WTC11 (cell line): ENCODE results near the gene SH3GL3. TPM values are rescaled to one million over a fixed set of nuclear protein-coding genes. Genes with fewer than 3 reads are reported as not detected.

Experiments used
- ATAC-seq: fragments of 200-7000 bp; cut with Tn5 transposase; 2 replicates; pipeline ENCODE4 v1.10.0; 2021; ENCODE audit warnings: mild to moderate bottlenecking, moderate library complexity
- CTCF ChIA-PET: fragments of 300-600 bp; sonication (Branson Sonifier 250); formaldehyde crosslinking; loops from one replicate; lab custom pipeline; 2021; ENCODE audit warnings: antibody characterized with exemption; lab: Charles Lee
- POLR2A ChIA-PET: fragments of 350-600 bp; sonication (Branson Sonifier 250); formaldehyde crosslinking; loops from one replicate; lab custom pipeline; 2021; ENCODE audit warnings: antibody characterized with exemption; lab: Charles Lee
- DNase-seq: peaks from one replicate; pipeline ENCODE4 v3.0.0; 2021; ENCODE audit warnings: low spot score
- H3K27ac Mint-ChIP-seq: 2 replicates; pipeline ENCODE4 v1.8.0; 2021; ENCODE audit warnings: mixed read lengths
- H3K27me3 Mint-ChIP-seq: 2 replicates; pipeline ENCODE4 v1.8.0; 2021; ENCODE audit warnings: low read depth, mild to moderate bottlenecking, moderate library complexity, mixed read lengths
- H3K36me3 Mint-ChIP-seq: 2 replicates; pipeline ENCODE4 v1.8.0; 2021; ENCODE audit warnings: mixed read lengths
- H3K4me1 Mint-ChIP-seq: 2 replicates; pipeline ENCODE4 v1.8.0; 2022; ENCODE audit warnings: mixed read lengths
- H3K4me3 Mint-ChIP-seq: 2 replicates; pipeline ENCODE4 v1.8.0; 2021; ENCODE audit warnings: mild to moderate bottlenecking, moderate library complexity, mixed read lengths
- H3K9me3 Mint-ChIP-seq: 2 replicates; pipeline ENCODE4 v1.8.0; 2021; ENCODE audit warnings: mixed read lengths
- ATF3 ChIP-seq: sonication (generic); formaldehyde crosslinking; conservative IDR thresholded peaks from 2 replicates; pipeline ENCODE4 v1.8.1; 2022; ENCODE audit warnings: mild to moderate bottlenecking, missing genetic modification reagents
- ELF4 ChIP-seq: sonication (generic); formaldehyde crosslinking; IDR thresholded peaks from 2 replicates; pipeline ENCODE4 v1.8.1; 2022; ENCODE audit warnings: low read depth, mild to moderate bottlenecking, moderate library complexity, missing genetic modification reagents
- ESRRA ChIP-seq: sonication (generic); formaldehyde crosslinking; IDR thresholded peaks from 2 replicates; pipeline ENCODE4 v1.8.1; 2022; ENCODE audit warnings: mild to moderate bottlenecking, missing genetic modification reagents, borderline replicate concordance
- FOXP4 ChIP-seq: sonication (generic); formaldehyde crosslinking; IDR thresholded peaks from 2 replicates; pipeline ENCODE4 v1.8.0; 2022; ENCODE audit warnings: mild to moderate bottlenecking, missing genetic modification reagents
- GRHL2 ChIP-seq: fragments of 250-450 bp; sonication (Bioruptor Pico); IDR thresholded peaks from 2 replicates; pipeline ENCODE4 v1.8.0; 2022; ENCODE audit warnings: mild to moderate bottlenecking, moderate library complexity; ENCODE audit not compliant: insufficient replicate concordance, severe bottlenecking
- JAZF1 ChIP-seq: fragments of 250-450 bp; sonication (Bioruptor Pico); IDR thresholded peaks from 2 replicates; pipeline ENCODE4 v1.9.0; 2021; ENCODE audit warnings: moderate library complexity, mild to moderate bottlenecking, inconsistent platforms
- MAX ChIP-seq: sonication (generic); formaldehyde crosslinking; IDR thresholded peaks from 2 replicates; pipeline ENCODE4 v1.8.0; 2022; ENCODE audit warnings: mild to moderate bottlenecking, missing genetic modification reagents
- PRRX2 ChIP-seq: fragments of 250-450 bp; sonication (Bioruptor Pico); IDR thresholded peaks from 2 replicates; pipeline ENCODE4 v1.8.0; 2021; ENCODE audit warnings: mild to moderate bottlenecking
- RELA ChIP-seq: sonication (generic); formaldehyde crosslinking; IDR thresholded peaks from 2 replicates; pipeline ENCODE4 v1.8.1; 2022; ENCODE audit warnings: missing genetic modification reagents, mild to moderate bottlenecking, borderline replicate concordance
- TCF7 ChIP-seq: sonication (generic); formaldehyde crosslinking; IDR thresholded peaks from 2 replicates; pipeline ENCODE4 v1.8.0; 2022; ENCODE audit warnings: mild to moderate bottlenecking, low read depth, missing genetic modification reagents, moderate library complexity
- TEAD4 ChIP-seq: sonication (generic); formaldehyde crosslinking; IDR thresholded peaks from 2 replicates; pipeline ENCODE4 v1.8.0; 2022; ENCODE audit warnings: mild to moderate bottlenecking, missing genetic modification reagents
- USF1 ChIP-seq: sonication (generic); formaldehyde crosslinking; IDR thresholded peaks from 2 replicates; pipeline ENCODE4 v1.8.0; 2022; ENCODE audit warnings: mild to moderate bottlenecking, missing genetic modification reagents
- ZMAT4 ChIP-seq: fragments of 250-450 bp; sonication (Bioruptor Pico); IDR thresholded peaks from 2 replicates; pipeline ENCODE4 v1.9.0; 2021; ENCODE audit warnings: mild to moderate bottlenecking
- ZNF219 ChIP-seq: sonication (generic); formaldehyde crosslinking; IDR thresholded peaks from 2 replicates; pipeline ENCODE4 v1.8.0; 2023; ENCODE audit warnings: missing genetic modification reagents, mild to moderate bottlenecking, borderline replicate concordance
- ZNF396 ChIP-seq: fragments of 250-450 bp; sonication (Bioruptor Pico); IDR thresholded peaks from 2 replicates; pipeline ENCODE4 v1.8.0; 2021; ENCODE audit warnings: mild to moderate bottlenecking, moderate library complexity, borderline replicate concordance
- ZNF416 ChIP-seq: fragments of 250-450 bp; sonication (Bioruptor Pico); IDR thresholded peaks from 2 replicates; pipeline ENCODE4 v1.9.0; 2021; ENCODE audit warnings: mild to moderate bottlenecking, inconsistent platforms
- ZNF512 ChIP-seq: sonication (generic); formaldehyde crosslinking; IDR thresholded peaks from 2 replicates; pipeline ENCODE4 v1.8.1; 2022; ENCODE audit warnings: missing genetic modification reagents, borderline replicate concordance
- ZNF532 ChIP-seq: fragments of 250-450 bp; sonication (Bioruptor Pico); IDR thresholded peaks from 2 replicates; pipeline ENCODE4 v1.9.0; 2021; ENCODE audit warnings: mild to moderate bottlenecking, borderline replicate concordance
- ZSCAN18 ChIP-seq: fragments of 250-450 bp; sonication (Bioruptor Pico); IDR thresholded peaks from 2 replicates; pipeline ENCODE4 v2.1.2; 2022; ENCODE audit warnings: mild to moderate bottlenecking, moderate library complexity
- total RNA-seq: library from RNA; stranded (reverse); gene quantifications from 3 replicates; pipeline ENCODE4 v1.2.3, GENCODE V29; 2021

The SH3GL3 gene
- total RNA-seq, 1 experiment from 2014 or later: 9.2 TPM

GRCh38 chr15:83652626-83653204 is 205.6 kb downstream of the SH3GL3 start:
- POLR2A ChIA-PET: no interaction called here
- H3K36me3 Mint-ChIP-seq: no peaks in the 10 kb centered on the region
- peak overlapping the region; percentile 61 for H3K4me3 Mint-ChIP-seq
- H3K9me3 Mint-ChIP-seq: no peaks in the 10 kb centered on the region
- peaks cover 62% of the 10 kb centered on the region for H3K27me3 Mint-ChIP-seq
- ATAC-seq: no peak
- H3K4me1 Mint-ChIP-seq: peaks cover 24% of the 10 kb centered on the region
- TF ChIP-seq ELF4 (CRISPR knock-in tag): no peak
- TF ChIP-seq ZMAT4: no peak
- TF ChIP-seq ZSCAN18: no peak
- no peak for TF ChIP-seq FOXP4 (CRISPR knock-in tag)
- no peak for TF ChIP-seq ZNF416 (CRISPR knock-in tag)
- no peak for TF ChIP-seq ZNF512 (CRISPR knock-in tag)
- TF ChIP-seq RELA (CRISPR knock-in tag): no peak
- no peak for TF ChIP-seq GRHL2
- no peak for TF ChIP-seq JAZF1 (CRISPR knock-in tag)
- no peak for TF ChIP-seq TCF7 (CRISPR knock-in tag)
- TF ChIP-seq ZNF396 (CRISPR knock-in tag): no peak
- TF ChIP-seq TEAD4 (CRISPR knock-in tag): no peak
- no peak for TF ChIP-seq MAX
- no peak for TF ChIP-seq ZNF219 (CRISPR knock-in tag)
- TF ChIP-seq ZNF532 (CRISPR knock-in tag): no peak
- no peak for TF ChIP-seq ESRRA
- TF ChIP-seq USF1 (CRISPR knock-in tag): no peak
- no peak for TF ChIP-seq ATF3 (CRISPR knock-in tag)
- no peak for TF ChIP-seq PRRX2 (CRISPR knock-in tag)
- DNase-seq: no peak
- CTCF ChIA-PET: interaction anchor here (0.6 to 1.6 kb wide), 4 partner anchors 8 to 444 kb away, joined by 3 to 9 read pairs (median 7); no protein-coding TSS in a partner anchor
- no peak overlapping the region for H3K27ac Mint-ChIP-seq
